Skin epidermis (tissue), 12 donors: ENCODE measurements around the gene USP26.
"Not testable (repeated sequence)": the region's sequence is repeated elsewhere in the genome, so short reads cannot be mapped to it uniquely, and the experiment has no call there.

Experiments
- H3K27ac ChIP-seq, 21 experiments: fragments of 200-600 bp; sonication (generic) in 11 of 21; one replicate each; pipeline ENCODE4 v1.5.0; 2020; ENCODE audit warnings: mild to moderate bottlenecking in 3 of 21, inconsistent platforms in 2 of 21, moderate library complexity in 2 of 21
- H3K4me3 ChIP-seq, 7 experiments: fragments of 200-600 bp; sonication (generic) in 2 of 7; one replicate each; pipeline ENCODE4 v1.5.0; 2020; ENCODE audit warnings: inconsistent platforms in 2 of 7, mild to moderate bottlenecking in 2 of 7, moderate library complexity in 1 of 7

USP26 gene

DNA sequence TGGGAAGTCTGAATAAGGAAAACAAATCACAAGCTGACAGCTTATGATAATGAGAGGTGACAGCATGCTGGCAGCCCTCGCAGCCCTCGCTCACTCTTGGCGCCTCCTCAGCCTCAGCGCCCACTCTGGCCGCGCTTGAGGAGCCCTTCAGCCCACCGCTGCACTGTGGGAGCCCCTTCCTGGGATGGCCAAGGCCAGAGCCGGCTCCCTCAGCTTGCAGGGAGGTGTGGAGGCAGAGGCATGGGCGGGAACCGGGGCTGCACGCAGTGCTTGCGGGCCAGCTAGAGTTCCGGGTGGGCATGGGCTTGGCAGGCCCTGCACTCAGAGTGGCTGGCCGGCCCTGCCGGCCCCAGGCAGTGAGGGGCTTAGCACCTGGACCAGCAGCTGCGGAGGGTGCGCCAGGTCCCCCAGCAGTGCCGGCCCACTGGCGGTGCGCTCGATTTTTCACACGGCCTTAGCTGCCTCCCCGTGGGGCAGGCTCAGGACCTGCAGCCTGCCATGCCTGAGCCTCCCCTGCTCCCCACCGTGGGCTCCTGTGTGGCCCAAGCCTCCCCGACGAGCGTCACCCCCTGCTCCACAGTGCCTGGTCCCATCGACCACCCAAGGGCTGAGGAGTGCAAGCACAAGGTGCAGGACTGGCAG, 52.6 kb downstream of the USP26 start:
- H3K4me3 ChIP-seq, H3K27ac ChIP-seq: not testable (repeated sequence)

DNA sequence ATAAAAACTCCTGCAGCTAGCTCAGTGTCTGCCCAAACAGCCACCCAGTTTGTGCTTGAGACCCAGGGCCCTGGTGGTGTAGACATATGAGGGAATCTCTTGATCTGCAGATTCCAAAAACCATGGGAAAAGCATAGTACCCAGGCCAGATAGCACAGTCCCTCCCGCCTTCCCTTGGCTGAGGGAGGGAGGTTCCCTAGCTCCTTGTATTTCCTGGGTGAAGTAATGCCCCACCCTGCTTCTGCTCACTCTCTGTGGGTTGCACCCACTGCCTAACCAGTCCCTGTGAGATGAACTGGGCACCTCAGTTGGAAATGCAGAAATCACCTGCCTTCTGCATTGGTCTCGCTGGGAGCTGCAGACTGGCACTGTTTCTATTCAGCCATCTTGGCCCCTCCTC, 54.6 kb downstream of the USP26 start:
- Histone ChIP-seq H3K27ac (no peak overlapping the region), H3K4me3 (no peak overlapping the region)

DNA sequence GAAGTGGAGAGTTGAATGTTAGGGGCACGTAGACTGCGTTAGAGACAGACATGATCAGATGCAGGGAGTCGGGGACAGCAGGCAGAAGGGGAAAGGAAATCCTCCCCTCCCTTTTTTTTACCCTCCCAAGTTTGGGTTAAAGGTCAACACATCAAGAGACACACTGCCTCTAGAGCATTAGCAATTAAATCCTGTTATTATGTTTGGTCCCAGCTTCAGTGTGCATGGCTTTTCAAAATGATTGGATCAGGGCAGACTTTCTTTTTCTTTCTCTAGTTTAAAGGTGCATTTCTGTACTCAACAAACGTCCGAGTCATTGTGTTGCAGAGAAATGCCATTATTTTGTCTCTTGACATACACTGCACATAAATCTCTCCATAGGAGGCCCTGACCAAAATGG, 63.9 kb downstream of the USP26 start:
- no peak overlapping the region for H3K4me3 ChIP-seq
- no peak overlapping the region for H3K27ac ChIP-seq

DNA sequence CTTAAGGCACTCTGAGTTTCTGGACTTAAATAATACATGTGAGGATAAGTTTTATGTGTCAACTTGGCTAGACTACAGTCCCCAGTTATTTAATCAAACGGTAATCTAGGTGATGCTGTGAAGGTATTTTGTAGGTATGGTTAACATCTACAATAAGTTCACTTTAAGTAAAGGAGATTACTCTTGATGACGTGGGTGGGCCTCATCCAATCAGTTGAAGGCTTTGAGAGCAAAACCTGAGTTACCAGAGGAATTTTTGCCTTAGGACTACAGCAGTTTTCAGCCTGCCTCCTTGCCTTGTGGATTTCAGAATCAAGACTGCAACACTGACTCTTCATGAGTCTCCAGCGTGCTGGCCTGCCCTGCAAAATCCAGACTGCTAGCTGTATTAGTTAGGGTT, 78.7 kb downstream of the USP26 start:
- Histone ChIP-seq H3K4me3 (no peak overlapping the region), H3K27ac (no peak overlapping the region)

DNA sequence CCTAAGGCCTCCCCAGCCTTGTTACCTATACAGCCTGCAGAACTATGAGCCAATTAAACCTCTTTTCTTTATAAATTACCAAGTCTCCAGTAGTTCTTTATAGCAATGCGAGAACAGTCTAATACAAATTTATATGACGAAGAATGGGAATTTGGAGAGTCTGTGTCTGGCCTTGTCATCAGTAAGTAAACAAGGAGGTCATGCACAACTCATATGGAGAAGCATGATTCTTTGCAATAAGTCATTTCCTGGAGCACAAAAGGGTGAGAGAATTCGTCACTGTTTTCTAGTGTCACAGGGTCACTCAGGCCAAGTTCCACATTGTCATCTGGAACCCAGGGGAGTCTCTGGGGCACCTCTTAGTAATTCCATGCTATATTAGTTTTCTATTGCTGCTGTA, 89.5 kb downstream of the USP26 start:
- H3K4me3 ChIP-seq: no peak overlapping the region

DNA sequence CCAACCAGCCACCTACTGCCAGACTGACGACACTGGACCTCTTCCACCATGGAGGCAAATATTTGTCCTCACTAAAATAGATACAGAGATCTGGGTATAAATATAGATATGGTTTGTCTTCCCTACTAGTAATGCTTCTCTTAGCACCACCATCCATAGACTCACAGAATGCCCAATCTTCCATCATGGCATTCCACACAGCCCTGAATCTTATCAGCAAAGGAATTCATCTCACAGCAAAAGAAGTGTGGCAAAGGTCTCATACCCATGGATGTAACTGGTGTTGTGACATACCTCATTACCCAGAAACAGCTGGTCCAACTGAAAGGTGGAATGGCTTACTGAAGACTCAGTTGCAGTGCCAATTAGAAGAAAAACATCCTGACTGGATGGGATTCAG, 91.3 kb downstream of the USP26 start:
- no peak overlapping the region for H3K4me3 ChIP-seq
- no peak overlapping the region for H3K27ac ChIP-seq

More for the DNA sequence above, 89.5 kb downstream of the USP26 start:
- no peak overlapping the region for H3K27ac ChIP-seq

DNA sequence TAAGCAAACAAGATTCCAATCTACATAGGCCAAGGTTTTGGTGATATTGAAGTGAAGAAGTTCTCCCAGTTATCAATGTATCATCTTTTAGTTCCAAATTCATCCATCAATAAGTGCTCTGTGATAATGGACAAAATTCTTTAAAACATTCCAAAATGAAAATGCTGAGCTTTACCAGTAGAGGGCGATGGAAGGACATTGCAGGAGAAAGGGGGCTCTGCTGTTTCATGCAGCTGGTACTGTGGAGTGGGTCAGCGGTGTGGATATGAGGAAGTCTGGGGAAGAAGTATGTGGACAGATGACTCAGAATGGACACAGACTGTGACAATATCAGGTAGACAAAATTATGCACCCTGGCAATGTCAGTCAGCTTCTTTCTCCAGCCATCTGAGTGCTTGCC, 91.9 kb downstream of the USP26 start:
- Histone ChIP-seq H3K27ac (no peak overlapping the region), H3K4me3 (no peak overlapping the region)

DNA sequence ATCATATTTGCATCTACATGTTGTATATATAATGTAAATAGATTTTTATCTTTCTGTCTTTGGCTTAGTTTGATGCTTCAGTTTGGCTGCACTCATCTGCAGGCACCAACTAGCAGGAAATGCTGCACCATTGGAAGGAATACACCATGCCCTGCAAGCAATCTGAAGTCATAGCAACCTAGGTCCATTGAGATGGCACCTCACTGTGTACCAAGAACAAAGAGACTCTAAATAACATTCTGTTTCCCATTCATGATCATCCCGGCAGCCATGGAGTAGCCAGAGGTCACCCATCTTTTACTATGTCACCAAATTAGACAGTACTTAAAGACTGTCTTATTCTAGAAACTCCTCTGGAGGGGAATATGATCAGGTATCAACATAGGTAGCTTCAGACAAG, 97.7 kb downstream of the USP26 start:
- Histone ChIP-seq H3K27ac (no peak overlapping the region), H3K4me3 (no peak overlapping the region)

DNA sequence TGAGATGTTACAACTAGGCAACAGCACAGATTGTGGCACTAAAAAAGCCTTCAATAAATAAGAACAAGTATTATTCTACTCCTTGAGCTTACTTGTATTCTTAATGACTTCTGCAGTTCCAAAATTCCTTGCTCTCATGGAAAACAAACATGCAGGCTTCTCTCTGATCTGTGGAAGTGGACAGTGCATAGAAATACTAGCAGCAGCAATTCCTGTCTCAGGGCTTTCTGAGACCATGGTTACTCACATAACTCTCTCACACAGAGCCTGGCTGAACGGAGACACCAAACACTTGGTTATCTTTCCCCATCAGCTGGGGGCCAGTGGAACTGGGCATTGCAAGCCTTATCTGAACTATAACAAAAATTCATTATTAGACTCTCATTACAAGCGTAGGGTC, 106.1 kb downstream of the USP26 start:
- no peak overlapping the region for H3K4me3 ChIP-seq
- no peak overlapping the region for H3K27ac ChIP-seq

DNA sequence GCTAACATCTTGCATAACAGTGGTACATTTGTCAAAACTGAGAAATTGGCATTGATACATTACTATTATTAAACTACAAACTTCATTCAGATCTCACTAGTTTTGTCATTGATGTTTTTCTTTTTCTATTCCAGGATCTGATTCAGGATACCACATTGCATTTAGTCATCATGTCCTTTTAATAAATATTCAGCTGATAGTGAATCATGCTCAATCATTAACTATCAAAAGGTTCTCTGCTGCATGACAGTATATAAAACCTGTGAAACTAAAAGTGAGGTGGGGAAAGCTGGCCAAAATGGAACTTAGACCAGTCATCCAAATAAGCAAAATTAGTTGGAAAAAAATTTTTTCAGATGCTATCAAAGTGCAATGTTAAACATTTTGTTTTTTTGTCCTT, 110.4 kb downstream of the USP26 start:
- Histone ChIP-seq H3K4me3 (no peak overlapping the region), H3K27ac (no peak overlapping the region)

DNA sequence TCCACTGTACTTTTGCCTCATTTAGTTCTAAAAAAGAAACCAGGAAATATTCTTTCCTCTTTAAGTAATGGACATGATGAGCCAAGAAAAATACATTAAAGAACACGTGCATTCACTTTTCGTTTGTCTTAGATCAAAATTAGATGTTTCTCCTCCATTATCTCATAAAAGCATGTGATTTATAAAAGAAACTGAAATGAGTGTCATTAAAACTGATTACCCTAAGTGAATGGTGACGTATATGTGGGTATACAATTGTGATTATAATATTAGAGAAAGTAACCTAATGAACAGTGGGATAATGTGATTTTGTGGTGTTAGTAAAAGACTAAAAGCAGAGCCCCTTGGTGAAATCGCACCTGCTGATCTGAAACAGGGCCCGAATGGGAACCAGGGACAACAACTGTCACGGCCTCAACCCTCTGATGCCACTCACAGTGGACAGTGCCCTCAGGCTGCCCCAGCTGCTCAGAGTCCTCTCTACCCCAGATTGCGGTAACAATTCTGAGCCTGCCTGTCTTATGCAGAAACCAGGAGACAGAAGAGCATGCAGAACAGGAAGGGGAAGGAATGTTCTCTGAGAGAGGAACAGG, 112.8 kb downstream of the USP26 start:
- Histone ChIP-seq H3K27ac (no peak overlapping the region), H3K4me3 (no peak overlapping the region)

DNA sequence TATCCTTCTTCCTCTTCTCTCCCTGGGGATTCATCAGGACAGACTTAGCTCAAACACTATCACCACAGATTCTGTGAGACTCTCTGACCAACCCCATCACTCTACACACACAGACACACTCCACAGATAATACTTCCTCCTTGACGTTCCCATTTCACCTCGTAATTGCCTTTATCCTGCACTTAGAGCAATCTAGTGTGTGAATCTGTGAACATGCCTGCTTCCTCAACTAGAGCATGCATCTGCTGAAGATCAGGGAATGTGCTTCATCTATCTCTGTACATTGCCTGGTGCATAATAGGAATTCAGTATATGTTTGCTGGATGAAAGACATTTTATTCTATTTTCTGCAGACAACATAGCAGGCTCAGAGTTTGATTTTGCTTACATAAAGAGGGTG, 113.4 kb downstream of the USP26 start:
- no peak overlapping the region for H3K4me3 ChIP-seq
- H3K27ac ChIP-seq: no peak overlapping the region

DNA sequence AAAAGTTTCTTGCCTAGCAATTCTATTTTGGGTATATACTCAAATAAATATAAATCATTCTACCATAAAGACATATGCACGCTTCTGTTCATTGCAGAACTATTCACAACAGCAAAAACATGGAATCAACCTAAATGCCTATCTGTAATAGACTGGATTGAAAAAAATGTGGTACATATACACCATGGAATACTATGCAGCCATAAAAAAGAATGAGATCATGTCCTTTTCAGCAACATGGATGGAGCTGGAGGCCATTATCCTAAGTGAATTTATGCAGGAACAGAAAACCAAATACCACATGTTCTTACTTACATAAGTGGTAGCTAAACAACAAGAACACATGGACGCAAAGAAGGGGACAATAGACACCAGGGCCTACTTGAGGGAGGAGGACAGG, 116.9 kb downstream of the USP26 start:
- not testable (repeated sequence) for H3K27ac ChIP-seq, H3K4me3 ChIP-seq
